HG03045 (cell line): ENCODE data around the gene UBA3.
A peak's percentile ranks its signal among the peaks of the same experiment; 100 is the strongest.

Experiments
- ATAC-seq: cut with Tn5 transposase; IDR thresholded peaks from one replicate; pipeline ENCODE4 v1.9.1; 2021; ENCODE audit warnings: mild to moderate bottlenecking, moderate library complexity; ENCODE audit not compliant: unreplicated experiment

Gene UBA3

GRCh38 chr3:69080233-69080920, at the start of gene UBA3:
UBA3 (minus strand) TSS chr3:69080365; CDS start chr3:69080353, 12 bp downstream.
- peak; percentile 55 for ATAC-seq

GRCh38 chr3:69129531-69129930, 49.4 kb upstream of the UBA3 start:
- no peak for ATAC-seq

- ATAC-seq, result no peak
Observed at GRCh38 chr3:69128509-69128908, 48.3 kb upstream of the UBA3 start.

GRCh38 chr3:69126999-69127398, 46.8 kb upstream of the UBA3 start:
- no peak for ATAC-seq

GRCh38 chr3:69126216-69126615, 46.1 kb upstream of the UBA3 start:
- no peak for ATAC-seq

- no peak for ATAC-seq
Observed at GRCh38 chr3:69122403-69122802, 42.2 kb upstream of the UBA3 start, which contains the start of gene LMOD3. LMOD3 (minus strand) TSS chr3:69122595; CDS start chr3:69122386, 209 bp downstream.

- no peak for ATAC-seq
Observed at GRCh38 chr3:69121950-69122349, 41.8 kb upstream of the UBA3 start.

GRCh38 chr3:69121513-69121912, 41.3 kb upstream of the UBA3 start:
- no peak for ATAC-seq

- no peak for ATAC-seq
Observed at GRCh38 chr3:69120879-69121464, 40.8 kb upstream of the UBA3 start.

- ATAC-seq, result no peak
Observed at GRCh38 chr3:69119681-69120080, 39.5 kb upstream of the UBA3 start.

GRCh38 chr3:69119138-69119537, 39.0 kb upstream of the UBA3 start:
- ATAC-seq, result no peak

GRCh38 chr3:69118555-69118954, 38.4 kb upstream of the UBA3 start:
- no peak for ATAC-seq

GRCh38 chr3:69116897-69117296, 36.7 kb upstream of the UBA3 start:
- no peak for ATAC-seq

- no peak for ATAC-seq
Observed at GRCh38 chr3:69116162-69116561, 36.0 kb upstream of the UBA3 start.

GRCh38 chr3:69115731-69116130, 35.6 kb upstream of the UBA3 start:
- ATAC-seq, result no peak

GRCh38 chr3:69113536-69113935, 33.4 kb upstream of the UBA3 start:
- no peak for ATAC-seq

- ATAC-seq, result no peak
Observed at GRCh38 chr3:69110941-69111546, 30.9 kb upstream of the UBA3 start.

GRCh38 chr3:69108811-69109210, 28.6 kb upstream of the UBA3 start:
- no peak for ATAC-seq

- no peak for ATAC-seq
Observed at GRCh38 chr3:69107841-69108240, 27.7 kb upstream of the UBA3 start.

GRCh38 chr3:69105320-69105719, 25.2 kb upstream of the UBA3 start:
- ATAC-seq, result no peak

- no peak for ATAC-seq
Observed at GRCh38 chr3:69104586-69104985, 24.4 kb upstream of the UBA3 start.

GRCh38 chr3:69103123-69103522, 23.0 kb upstream of the UBA3 start:
- no peak for ATAC-seq
